CD4-positive, alpha-beta T cell (primary cell): ENCODE data around the gene PTCRA. TPM values are rescaled to one million over a fixed set of nuclear protein-coding genes. Genes with fewer than 3 reads are reported as not detected.

ENCODE experiments used
- ATAC-seq: fragments of 200-7000 bp; cut with Tn5 transposase; one replicate; pipeline ENCODE4 v1.10.0; 2022; ENCODE audit warnings: mild to moderate bottlenecking; ENCODE audit not compliant: poor library complexity
- CTCF ChIA-PET: fragments of 350-600 bp; sonication (Branson Sonifier 250); formaldehyde crosslinking; loops from one replicate; lab custom pipeline; 2021; ENCODE audit warnings: antibody characterized with exemption, inconsistent platforms; lab: Charles Lee
- POLR2A ChIA-PET: fragments of 350-600 bp; sonication (Branson Sonifier 250); formaldehyde crosslinking; loops from one replicate; lab custom pipeline; 2021; ENCODE audit warnings: antibody characterized with exemption, inconsistent platforms; lab: Charles Lee
- DNase-seq, 14 experiments: peaks; one replicate each; pipeline ENCODE4 v3.0.0-alpha.2; 2013 to 2020; ENCODE audit warnings: mixed read lengths in 2 of 14
- H3K27ac ChIP-seq, 2 donors: one replicate each; pipeline versions ENCODE4 v1.5.1 to v1.7.0; 2013; ENCODE audit warnings: low read length in 2 of 2, low read depth in 1 of 2, mild to moderate bottlenecking in 1 of 2
- H3K27me3 ChIP-seq, 2 experiments: 1 replicate in 1 of 2; 2 replicates in 1 of 2; pipeline versions ENCODE4 v1.6.1 to v1.7.0; 2013; ENCODE audit warnings: low read length in 2 of 2, control low read depth in 1 of 2, mild to moderate bottlenecking in 1 of 2, moderate library complexity in 1 of 2; ENCODE audit not compliant: insufficient read depth in 2 of 2, control insufficient read depth in 1 of 2
- H3K36me3 ChIP-seq: one replicate; pipeline ENCODE4 v1.6.1; 2013; ENCODE audit warnings: low read length, control low read depth; ENCODE audit not compliant: insufficient read depth
- H3K4me1 ChIP-seq: one replicate; pipeline ENCODE4 v1.6.1; 2013; ENCODE audit warnings: low read length, control low read depth; ENCODE audit not compliant: insufficient read depth
- H3K4me3 ChIP-seq: one replicate; pipeline ENCODE4 v1.5.1; 2013; ENCODE audit warnings: mild to moderate bottlenecking, low read length, moderate library complexity
- H3K9me3 ChIP-seq, 2 experiments: 1 replicate in 1 of 2; 2 replicates in 1 of 2; pipeline versions ENCODE4 v1.6.1 to v1.7.0; 2013; ENCODE audit warnings: low read length in 2 of 2, mild to moderate bottlenecking in 2 of 2, control low read depth in 1 of 2, moderate library complexity in 1 of 2; ENCODE audit not compliant: control insufficient read depth in 1 of 2, insufficient read depth in 1 of 2
- H3K27ac Mint-ChIP-seq: one replicate; pipeline ENCODE4 v1.8.0; 2020; ENCODE audit warnings: mixed read lengths
- H3K27me3 Mint-ChIP-seq: one replicate; pipeline ENCODE4 v1.8.0; 2021; ENCODE audit warnings: mixed read lengths
- H3K36me3 Mint-ChIP-seq: one replicate; pipeline ENCODE4 v1.8.0; 2021; ENCODE audit warnings: low read depth, mixed read lengths
- H3K4me1 Mint-ChIP-seq: one replicate; pipeline ENCODE4 v1.8.0; 2021; ENCODE audit warnings: low read depth, mixed read lengths
- H3K4me3 Mint-ChIP-seq: one replicate; pipeline ENCODE4 v1.8.0; 2020; ENCODE audit warnings: mild to moderate bottlenecking, mixed read lengths
- H3K9me3 Mint-ChIP-seq: one replicate; pipeline ENCODE4 v1.8.0; 2020; ENCODE audit warnings: mixed read lengths
- CTCF ChIP-seq: fragments of 200-600 bp; IDR thresholded peaks from one replicate; pipeline ENCODE4 v1.8.0; 2022; ENCODE audit warnings: antibody characterized with exemption, mild to moderate bottlenecking
- intact Hi-C, 2 experiments: fragments of 100-400 bp; cut with DNase I in 1 of 2; cut with micrococcal nuclease in 1 of 2; formaldehyde crosslinking; loops; one replicate each; pipeline versions ENCODE4 v1.15.1 to v1.9.0; 2023 to 2025; cut with DNase I, micrococcal nuclease
- total RNA-seq, 174 experiments: library from RNA in 2 of 174; stranded (reverse) in 2 of 174; gene quantifications; one replicate each; pipeline ENCODE4 v1.2.3 and lab custom pipeline; 2021 to 2026

Gene PTCRA
- total RNA-seq, 2 experiments from 2014 or later: not detected

GRCh38 chr6:42966571-42966970 is 50.7 kb downstream of the PTCRA start:
- Histone ChIP-seq H3K9me3 (no peaks in the 10 kb centered on the region), H3K4me3 (no peak overlapping the region), H3K27me3 (no peaks in the 10 kb centered on the region), H3K36me3 (peaks cover 52% of the 10 kb centered on the region), H3K27ac (no peak overlapping the region), H3K4me1 (no peaks in the 10 kb centered on the region)
- ChIA-PET POLR2A (interaction anchor here (1.5 kb wide), 1 partner anchor 37 kb away, joined by 5 read pairs; the partner anchor contains the start of gene CNPY3), CTCF (no interaction called here)
- DNase-seq: no peak
- Mint-ChIP-seq H3K4me3 (no peak overlapping the region), H3K4me1 (no peaks in the 10 kb centered on the region), H3K9me3 (no peaks in the 10 kb centered on the region), H3K27ac (no peak overlapping the region), H3K27me3 (no peaks in the 10 kb centered on the region), H3K36me3 (peaks cover 31% of the 10 kb centered on the region)
- no peak for TF ChIP-seq CTCF
- intact Hi-C loops: loop anchor here in 1 of 2 experiments (5.0 kb wide), 1 partner anchor 176 kb away; no protein-coding TSS in a partner anchor
- ATAC-seq: no peak

- Histone ChIP-seq H3K27me3 (no peaks in the 10 kb centered on the region), H3K36me3 (peaks cover 50% of the 10 kb centered on the region), H3K4me1 (no peaks in the 10 kb centered on the region), H3K27ac (no peak overlapping the region), H3K4me3 (no peak overlapping the region), H3K9me3 (no peaks in the 10 kb centered on the region)
- Mint-ChIP-seq H3K4me1 (no peaks in the 10 kb centered on the region), H3K27me3 (no peaks in the 10 kb centered on the region), H3K4me3 (no peak overlapping the region), H3K27ac (no peak overlapping the region), H3K36me3 (peaks cover 31% of the 10 kb centered on the region), H3K9me3 (no peaks in the 10 kb centered on the region)
- no peak for ATAC-seq
- DNase-seq: no peak
- ChIA-PET CTCF (no interaction called here), POLR2A (interaction anchor here (0.9 kb wide), 1 partner anchor 11 kb away, joined by 3 read pairs; the partner anchor contains the start of gene PEX6)
- TF ChIP-seq CTCF: no peak
- intact Hi-C loops: loop anchor here in 1 of 2 experiments (5.0 kb wide), 1 partner anchor 175 kb away; no protein-coding TSS in a partner anchor
Measured at GRCh38 chr6:42967228-42967627, 51.4 kb downstream of the PTCRA start.

- peaks cover 31% of the 10 kb centered on the region for H3K36me3 Mint-ChIP-seq
- H3K27ac ChIP-seq: no peak overlapping the region
- no peak overlapping the region for H3K4me3 ChIP-seq
- POLR2A ChIA-PET: interaction anchor here (0.7 to 1.3 kb wide), 3 partner anchors 10 to 220 kb away, joined by 3 to 4 read pairs (median 3); partner anchors contain the start of genes PEX6 and PPP2R5D
- no peak for ATAC-seq
- H3K9me3 ChIP-seq: no peaks in the 10 kb centered on the region
- peaks cover 50% of the 10 kb centered on the region for H3K36me3 ChIP-seq
- H3K4me3 Mint-ChIP-seq: no peak overlapping the region
- CTCF ChIA-PET: no interaction called here
- H3K4me1 Mint-ChIP-seq: no peaks in the 10 kb centered on the region
- no peaks in the 10 kb centered on the region for H3K4me1 ChIP-seq
- no peak for TF ChIP-seq CTCF
- intact Hi-C loops: loop anchor here in 1 of 2 experiments (5.0 kb wide), 1 partner anchor 174 kb away; no protein-coding TSS in a partner anchor
- no peaks in the 10 kb centered on the region for H3K27me3 ChIP-seq
- no peaks in the 10 kb centered on the region for H3K9me3 Mint-ChIP-seq
- no peak for DNase-seq
- H3K27ac Mint-ChIP-seq: no peak overlapping the region
- H3K27me3 Mint-ChIP-seq: no peaks in the 10 kb centered on the region
Measured at GRCh38 chr6:42968126-42968701, 52.4 kb downstream of the PTCRA start.
